Measurements from ENCODE around the gene SCAPER. TPM values are rescaled to one million over a fixed set of nuclear protein-coding genes. Genes with fewer than 3 reads are reported as not detected.
A peak's percentile ranks its signal among the peaks of the same experiment; 100 is the strongest.
"Not testable (repeated sequence)": the region's sequence is repeated elsewhere in the genome, so short reads cannot be mapped to it uniquely, and the experiment has no call there.

Gene SCAPER
- total RNA-seq, 1 donor from 2014 or later: 58.0 TPM

DNA sequence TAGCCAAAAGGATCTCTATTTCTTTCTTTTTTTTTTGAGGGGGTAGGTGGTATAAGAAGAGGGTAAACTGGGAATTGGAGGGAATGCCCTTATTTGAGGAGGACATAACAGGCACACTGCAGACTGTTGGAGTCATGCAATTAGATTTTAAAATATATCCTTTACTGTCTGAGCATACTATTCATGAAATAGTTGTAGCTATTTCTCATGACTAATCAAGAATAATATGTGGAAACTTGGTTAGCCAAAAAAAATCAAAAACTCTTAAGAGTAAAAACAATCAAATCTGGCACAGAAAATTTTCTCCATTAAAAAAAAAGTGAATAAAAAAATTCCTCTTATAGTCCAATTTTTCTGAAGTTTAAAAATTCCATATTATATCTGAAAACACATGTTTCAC lies 174.9 kb downstream of the SCAPER start:
- Mint-ChIP-seq H3K27ac (ENCODE audit: unreplicated experiment) (no peak overlapping the region), H3K4me3 (ENCODE audit: unreplicated experiment) (no peak overlapping the region), H3K36me3 (ENCODE audit: unreplicated experiment) (peaks cover 24% of the 10 kb centered on the region), H3K27me3 (ENCODE audit: unreplicated experiment) (no peaks in the 10 kb centered on the region), H3K9me3 (ENCODE audit: unreplicated experiment) (no peaks in the 10 kb centered on the region), H3K4me1 (ENCODE audit: low read depth, unreplicated experiment) (no peaks in the 10 kb centered on the region)
- TF ChIP-seq CTCF (IDR thresholded peaks at IDR 0.05; ENCODE audit: partially characterized antibody, unreplicated experiment): no peak
- no peak for DNase-seq

- no peak overlapping the region for H3K27ac Mint-ChIP-seq (ENCODE audit: unreplicated experiment)
- H3K36me3 Mint-ChIP-seq (ENCODE audit: unreplicated experiment): peaks cover 39% of the 10 kb centered on the region
- H3K4me1 Mint-ChIP-seq (ENCODE audit: low read depth, unreplicated experiment): no peaks in the 10 kb centered on the region
- no peak for DNase-seq
- peaks cover 3% of the 10 kb centered on the region for H3K27me3 Mint-ChIP-seq (ENCODE audit: unreplicated experiment)
- H3K4me3 Mint-ChIP-seq (ENCODE audit: unreplicated experiment): no peak overlapping the region
- TF ChIP-seq CTCF (IDR thresholded peaks at IDR 0.05; ENCODE audit: partially characterized antibody, unreplicated experiment): no peak
- H3K9me3 Mint-ChIP-seq (ENCODE audit: unreplicated experiment): peaks cover 12% of the 10 kb centered on the region
Measured at GRCh38 chr15:76718863-76719262, 186.3 kb downstream of the SCAPER start.

DNA sequence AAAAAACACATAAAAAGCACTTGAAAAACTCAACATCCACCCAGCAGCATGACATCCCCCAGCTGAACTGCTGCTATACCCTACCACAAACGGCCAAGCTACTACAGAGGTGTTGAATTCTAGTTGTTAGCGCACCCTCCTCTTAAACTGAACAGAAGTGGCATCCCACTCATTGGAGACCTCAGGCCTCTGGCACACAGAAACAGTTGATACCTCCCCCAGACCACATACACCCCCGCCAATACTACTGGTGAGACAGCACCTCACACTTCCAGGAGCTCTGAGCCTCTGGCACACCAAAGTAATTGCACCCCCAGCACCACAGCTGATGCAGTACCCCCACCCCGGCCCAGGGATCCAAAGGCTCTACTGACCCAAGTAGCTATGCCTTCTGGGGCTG lies 190.2 kb downstream of the SCAPER start:
- Mint-ChIP-seq H3K9me3 (ENCODE audit: unreplicated experiment) (peaks cover 10% of the 10 kb centered on the region), H3K36me3 (ENCODE audit: unreplicated experiment) (peaks cover 27% of the 10 kb centered on the region), H3K27me3 (ENCODE audit: unreplicated experiment) (peaks cover 3% of the 10 kb centered on the region), H3K4me1 (ENCODE audit: low read depth, unreplicated experiment) (no peaks in the 10 kb centered on the region), H3K27ac (ENCODE audit: unreplicated experiment) (no peak overlapping the region), H3K4me3 (ENCODE audit: unreplicated experiment) (no peak overlapping the region)
- TF ChIP-seq CTCF (IDR thresholded peaks at IDR 0.05; ENCODE audit: partially characterized antibody, unreplicated experiment): no peak
- no peak for DNase-seq

DNA sequence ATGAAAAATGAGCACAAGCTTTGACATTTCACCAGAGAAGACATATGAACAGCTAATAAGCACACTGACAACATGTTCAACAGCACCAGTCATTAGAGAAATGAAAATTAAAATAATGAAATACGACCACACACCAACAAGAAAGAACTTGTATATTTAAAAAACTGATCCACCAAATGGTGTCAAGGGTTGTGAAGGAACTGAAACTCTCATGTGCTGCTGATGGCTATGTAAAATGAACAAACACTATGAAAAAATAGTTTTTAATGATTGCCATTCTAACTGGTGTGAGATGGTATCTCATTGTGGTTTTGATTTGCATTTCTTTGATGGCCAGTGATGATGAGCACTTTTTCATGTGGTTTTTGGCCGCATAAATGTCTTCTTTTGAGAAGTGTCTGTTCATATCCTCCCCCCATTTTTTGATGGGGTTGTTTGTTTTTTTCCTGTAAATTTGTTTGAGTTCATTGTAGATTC lies 193.8 kb downstream of the SCAPER start:
- no peak overlapping the region for H3K4me3 Mint-ChIP-seq (ENCODE audit: unreplicated experiment)
- H3K4me1 Mint-ChIP-seq (ENCODE audit: low read depth, unreplicated experiment): peaks cover 5% of the 10 kb centered on the region
- H3K27ac Mint-ChIP-seq (ENCODE audit: unreplicated experiment): no peak overlapping the region
- no peak for TF ChIP-seq CTCF (IDR thresholded peaks at IDR 0.05; ENCODE audit: partially characterized antibody, unreplicated experiment)
- DNase-seq: no peak
- H3K9me3 Mint-ChIP-seq (ENCODE audit: unreplicated experiment): peaks cover 6% of the 10 kb centered on the region
- H3K27me3 Mint-ChIP-seq (ENCODE audit: unreplicated experiment): peaks cover 6% of the 10 kb centered on the region
- peaks cover 15% of the 10 kb centered on the region for H3K36me3 Mint-ChIP-seq (ENCODE audit: unreplicated experiment)

DNA sequence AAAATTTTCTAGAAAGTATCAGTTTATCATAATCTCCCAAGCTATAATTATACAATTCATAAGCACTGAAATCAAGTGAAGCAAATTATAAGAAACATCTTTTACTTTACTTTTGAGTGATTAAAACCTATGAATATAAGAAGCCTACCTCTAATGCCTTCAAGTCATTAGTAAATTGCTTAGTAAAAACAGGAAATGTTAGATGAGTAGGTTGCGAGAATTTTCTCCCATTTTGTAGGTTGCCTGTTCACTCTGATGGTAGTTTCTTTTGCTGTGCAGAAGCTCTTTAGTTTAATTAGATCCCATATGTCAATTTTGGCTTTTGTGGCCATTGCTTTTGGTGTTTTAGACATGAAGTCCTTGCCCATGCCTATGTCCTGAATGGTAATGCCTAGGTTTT lies 201.1 kb downstream of the SCAPER start:
- H3K36me3 Mint-ChIP-seq (ENCODE audit: unreplicated experiment); H3K4me3 Mint-ChIP-seq (ENCODE audit: unreplicated experiment); H3K4me1 Mint-ChIP-seq (ENCODE audit: low read depth, unreplicated experiment); H3K9me3 Mint-ChIP-seq (ENCODE audit: unreplicated experiment); DNase-seq; H3K27me3 Mint-ChIP-seq (ENCODE audit: unreplicated experiment): not testable (repeated sequence)
- peak overlapping the region; percentile 46 for H3K27ac Mint-ChIP-seq (ENCODE audit: unreplicated experiment)

DNA sequence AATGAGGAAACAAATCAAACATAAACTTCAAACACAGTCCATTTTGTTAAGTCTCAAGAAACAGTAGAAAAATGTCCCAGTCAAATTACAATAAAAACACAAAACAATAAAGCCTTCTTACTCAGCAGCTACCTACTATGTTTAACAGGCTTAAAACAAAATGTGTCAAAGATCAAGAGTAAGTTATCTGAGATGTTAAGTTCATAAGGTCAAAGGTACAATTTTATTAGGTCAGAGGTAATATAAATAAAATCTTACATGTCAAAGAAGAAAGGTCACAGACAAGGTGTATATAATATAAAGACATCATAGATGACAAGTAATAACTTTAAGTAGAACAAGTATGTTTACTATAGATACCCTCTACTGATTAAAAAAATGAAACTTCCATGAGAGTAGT lies 208.3 kb downstream of the SCAPER start:
- H3K36me3 Mint-ChIP-seq (ENCODE audit: unreplicated experiment): peaks cover 5% of the 10 kb centered on the region
- H3K27ac Mint-ChIP-seq (ENCODE audit: unreplicated experiment): no peak overlapping the region
- H3K27me3 Mint-ChIP-seq (ENCODE audit: unreplicated experiment): no peaks in the 10 kb centered on the region
- H3K4me3 Mint-ChIP-seq (ENCODE audit: unreplicated experiment): no peak overlapping the region
- no peak for TF ChIP-seq CTCF (IDR thresholded peaks at IDR 0.05; ENCODE audit: partially characterized antibody, unreplicated experiment)
- H3K4me1 Mint-ChIP-seq (ENCODE audit: low read depth, unreplicated experiment): no peaks in the 10 kb centered on the region
- DNase-seq: no peak
- H3K9me3 Mint-ChIP-seq (ENCODE audit: unreplicated experiment): no peaks in the 10 kb centered on the region

DNA sequence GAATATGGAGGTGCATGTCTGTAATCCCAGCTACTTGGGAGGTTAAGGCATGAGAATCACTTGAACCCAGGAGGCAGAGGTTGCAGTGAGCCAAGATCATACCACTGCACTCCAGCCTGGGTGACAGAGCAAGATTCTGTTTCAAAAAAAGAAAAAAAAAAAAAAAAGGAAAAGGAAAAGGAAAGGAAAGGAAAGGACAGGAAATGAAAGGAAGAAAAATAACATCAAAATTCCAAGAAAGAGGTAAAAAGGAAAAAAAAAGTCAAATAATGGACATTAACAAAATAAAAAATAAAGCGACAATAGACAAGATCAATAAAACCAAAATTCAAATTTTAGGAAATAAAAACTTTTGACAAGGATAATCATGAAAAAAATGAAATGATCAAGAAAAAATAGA lies 212.6 kb downstream of the SCAPER start:
- not testable (repeated sequence) for H3K27me3 Mint-ChIP-seq (ENCODE audit: unreplicated experiment); H3K36me3 Mint-ChIP-seq (ENCODE audit: unreplicated experiment); H3K4me3 Mint-ChIP-seq (ENCODE audit: unreplicated experiment); H3K4me1 Mint-ChIP-seq (ENCODE audit: low read depth, unreplicated experiment); DNase-seq; H3K9me3 Mint-ChIP-seq (ENCODE audit: unreplicated experiment); H3K27ac Mint-ChIP-seq (ENCODE audit: unreplicated experiment)

DNA sequence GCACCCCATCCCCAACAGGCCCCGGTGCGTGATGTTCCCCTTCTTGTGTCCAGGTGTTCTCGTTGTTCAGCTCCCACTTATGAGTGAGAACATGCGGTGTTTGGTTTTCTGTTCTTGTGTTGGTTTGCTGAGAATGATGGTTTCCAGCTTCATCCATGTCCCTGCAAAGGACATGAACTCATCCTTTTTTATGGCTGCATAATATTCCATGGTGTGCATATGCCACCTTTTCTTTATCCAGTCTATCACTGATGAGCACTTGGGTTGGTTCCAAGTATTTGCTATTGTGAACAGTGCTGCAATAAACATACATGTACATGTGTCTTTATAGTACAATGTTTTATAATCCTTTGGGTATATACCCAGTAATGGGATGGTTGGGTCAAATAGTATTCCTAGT lies 217.5 kb downstream of the SCAPER start:
- DNase-seq; H3K4me3 Mint-ChIP-seq (ENCODE audit: unreplicated experiment); H3K27ac Mint-ChIP-seq (ENCODE audit: unreplicated experiment); H3K36me3 Mint-ChIP-seq (ENCODE audit: unreplicated experiment); H3K27me3 Mint-ChIP-seq (ENCODE audit: unreplicated experiment); H3K4me1 Mint-ChIP-seq (ENCODE audit: low read depth, unreplicated experiment); H3K9me3 Mint-ChIP-seq (ENCODE audit: unreplicated experiment): not testable (repeated sequence)
